Activated CD8-positive, alpha-beta T cell treated with anti-CD3 and anti-CD28 coated beads for 36 hours (primary cell): ENCODE results near the gene NAPEPLD. TPM values are rescaled to one million over a fixed set of nuclear protein-coding genes. Genes with fewer than 3 reads are reported as not detected.

ENCODE experiments used
- ATAC-seq: fragments of 200-7000 bp; cut with Tn5 transposase; one replicate; pipeline ENCODE4 v1.10.0; 2021; ENCODE audit warnings: mild to moderate bottlenecking, moderate library complexity
- CTCF ChIA-PET: fragments of 350-600 bp; sonication (Branson Sonifier 250); formaldehyde crosslinking; loops from one replicate; lab custom pipeline; 2021; ENCODE audit warnings: antibody characterized with exemption; lab: Charles Lee
- POLR2A ChIA-PET: fragments of 350-600 bp; sonication (Branson Sonifier 250); formaldehyde crosslinking; loops from one replicate; lab custom pipeline; 2021; ENCODE audit warnings: antibody characterized with exemption; lab: Charles Lee
- DNase-seq: peaks from one replicate; pipeline ENCODE4 v3.0.0-alpha.2; 2020
- H3K27ac Mint-ChIP-seq: one replicate; pipeline ENCODE4 v1.8.0; 2021; ENCODE audit warnings: mild to moderate bottlenecking, mixed read lengths
- H3K27me3 Mint-ChIP-seq: one replicate; pipeline ENCODE4 v1.8.0; 2021; ENCODE audit warnings: mixed read lengths
- H3K36me3 Mint-ChIP-seq: one replicate; pipeline ENCODE4 v1.8.0; 2021; ENCODE audit warnings: low read depth, mixed read lengths
- H3K4me1 Mint-ChIP-seq: one replicate; pipeline ENCODE4 v1.8.0; 2021; ENCODE audit warnings: low read depth, mixed read lengths
- H3K4me3 Mint-ChIP-seq: one replicate; pipeline ENCODE4 v1.8.0; 2021; ENCODE audit warnings: mild to moderate bottlenecking, moderate library complexity, mixed read lengths
- H3K9me3 Mint-ChIP-seq: one replicate; pipeline ENCODE4 v1.8.0; 2021; ENCODE audit warnings: mixed read lengths
- intact Hi-C: fragments of 100-400 bp; cut with micrococcal nuclease; formaldehyde crosslinking; loops from one replicate; pipeline ENCODE4 v1.10.0; 2022
- total RNA-seq, 2 experiments: library from RNA; stranded (reverse); gene quantifications; one replicate each; pipeline ENCODE4 v1.2.3, GENCODE V29; 2021
- TF ChIP-seq, protein P1 (sequence below): fragments of 200-600 bp; IDR thresholded peaks from one replicate; pipeline ENCODE4 v1.8.0; 2022; ENCODE audit warnings: antibody characterized with exemption, mild to moderate bottlenecking

NAPEPLD gene
- total RNA-seq, 2 experiments from 2014 or later: 5.1 to 6.3 TPM

DNA sequence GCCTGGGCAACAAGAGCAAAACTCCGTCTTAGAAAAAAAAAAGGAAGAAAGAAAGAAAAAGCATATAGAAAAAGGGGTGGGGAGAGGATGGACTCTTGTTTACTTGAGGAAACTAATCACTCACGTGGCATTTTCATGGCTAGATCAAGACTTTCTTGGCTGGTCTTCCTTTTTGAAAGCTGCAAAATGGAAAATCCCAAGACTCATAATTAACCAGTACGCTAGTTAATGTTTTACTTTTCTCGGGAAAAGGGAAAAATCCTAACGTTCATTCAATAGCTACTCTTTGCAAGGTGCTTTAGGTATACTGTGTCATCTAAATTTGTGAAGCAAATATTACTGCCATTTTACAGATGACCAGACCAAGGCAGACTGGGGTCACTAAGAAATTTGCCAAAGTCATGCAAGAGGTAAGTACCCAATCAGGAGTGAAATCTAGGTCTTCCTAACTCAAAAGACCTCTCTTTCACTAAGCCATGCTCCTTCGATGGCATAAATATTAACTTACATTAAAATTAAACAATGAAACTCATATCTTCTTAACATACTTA lies 24.4 kb downstream of the NAPEPLD start:
- DNase-seq (no peak), ATAC-seq (no peak)
- ChIA-PET CTCF (interaction anchor here (0.7 kb wide), 1 partner anchor 1530 kb away, joined by 3 read pairs; no protein-coding TSS in a partner anchor), POLR2A (no interaction called here)
- Mint-ChIP-seq H3K36me3 (peaks cover 39% of the 10 kb centered on the region), H3K4me1 (no peaks in the 10 kb centered on the region), H3K4me3 (no peak overlapping the region), H3K27ac (no peak overlapping the region), H3K9me3 (no peaks in the 10 kb centered on the region), H3K27me3 (no peaks in the 10 kb centered on the region)
- TF ChIP-seq, protein P1, sequence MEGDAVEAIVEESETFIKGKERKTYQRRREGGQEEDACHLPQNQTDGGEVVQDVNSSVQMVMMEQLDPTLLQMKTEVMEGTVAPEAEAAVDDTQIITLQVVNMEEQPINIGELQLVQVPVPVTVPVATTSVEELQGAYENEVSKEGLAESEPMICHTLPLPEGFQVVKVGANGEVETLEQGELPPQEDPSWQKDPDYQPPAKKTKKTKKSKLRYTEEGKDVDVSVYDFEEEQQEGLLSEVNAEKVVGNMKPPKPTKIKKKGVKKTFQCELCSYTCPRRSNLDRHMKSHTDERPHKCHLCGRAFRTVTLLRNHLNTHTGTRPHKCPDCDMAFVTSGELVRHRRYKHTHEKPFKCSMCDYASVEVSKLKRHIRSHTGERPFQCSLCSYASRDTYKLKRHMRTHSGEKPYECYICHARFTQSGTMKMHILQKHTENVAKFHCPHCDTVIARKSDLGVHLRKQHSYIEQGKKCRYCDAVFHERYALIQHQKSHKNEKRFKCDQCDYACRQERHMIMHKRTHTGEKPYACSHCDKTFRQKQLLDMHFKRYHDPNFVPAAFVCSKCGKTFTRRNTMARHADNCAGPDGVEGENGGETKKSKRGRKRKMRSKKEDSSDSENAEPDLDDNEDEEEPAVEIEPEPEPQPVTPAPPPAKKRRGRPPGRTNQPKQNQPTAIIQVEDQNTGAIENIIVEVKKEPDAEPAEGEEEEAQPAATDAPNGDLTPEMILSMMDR: no peak
- intact Hi-C loops: no loop called here

DNA sequence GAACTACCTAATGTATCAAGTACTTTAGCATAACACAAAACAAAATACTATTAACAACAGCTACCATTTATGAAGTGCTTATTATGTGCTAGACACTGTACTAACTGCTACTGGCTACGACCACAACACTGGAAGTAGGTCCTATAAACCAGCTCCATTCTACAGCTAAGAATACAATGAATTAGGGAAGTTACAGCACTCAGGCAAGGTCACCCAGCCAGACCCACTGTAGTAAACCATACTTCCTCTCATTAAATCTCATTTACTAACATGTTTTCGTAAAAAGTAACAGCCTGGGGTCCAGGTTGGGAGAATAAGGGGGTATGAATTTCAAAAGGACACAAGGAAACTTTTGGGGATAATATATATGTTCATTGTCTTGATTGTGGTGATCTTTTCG lies 25.4 kb downstream of the NAPEPLD start:
- CTCF ChIA-PET: no interaction called here

GRCh38 chr7:103121641-103122040 lies 27.3 kb downstream of the NAPEPLD start:
- TF ChIP-seq, protein P1: no peak
- Mint-ChIP-seq H3K27me3 (no peaks in the 10 kb centered on the region), H3K27ac (no peak overlapping the region), H3K9me3 (no peaks in the 10 kb centered on the region), H3K4me1 (no peaks in the 10 kb centered on the region), H3K36me3 (peaks cover 26% of the 10 kb centered on the region), H3K4me3 (no peak overlapping the region)
- DNase-seq (no peak), ATAC-seq (no peak)
- intact Hi-C loops: no loop called here
- POLR2A ChIA-PET: interaction anchor here (1.3 kb wide), 1 partner anchor 17 kb away, joined by 3 read pairs; no protein-coding TSS in a partner anchor
- CTCF ChIA-PET: interaction anchor here (2.0 kb wide), 1 partner anchor 9 kb away, joined by 6 read pairs; no protein-coding TSS in a partner anchor

More for the DNA sequence above, 25.4 kb downstream of the NAPEPLD start:
- H3K4me3 Mint-ChIP-seq: no peak overlapping the region
- intact Hi-C loops: no loop called here
- ATAC-seq: no peak
- DNase-seq: no peak
- no peaks in the 10 kb centered on the region for H3K27me3 Mint-ChIP-seq
- no peak overlapping the region for H3K27ac Mint-ChIP-seq
- TF ChIP-seq, protein P1: no peak
- no peaks in the 10 kb centered on the region for H3K9me3 Mint-ChIP-seq
- H3K36me3 Mint-ChIP-seq: peaks cover 41% of the 10 kb centered on the region
- no peaks in the 10 kb centered on the region for H3K4me1 Mint-ChIP-seq
- POLR2A ChIA-PET: no interaction called here

DNA sequence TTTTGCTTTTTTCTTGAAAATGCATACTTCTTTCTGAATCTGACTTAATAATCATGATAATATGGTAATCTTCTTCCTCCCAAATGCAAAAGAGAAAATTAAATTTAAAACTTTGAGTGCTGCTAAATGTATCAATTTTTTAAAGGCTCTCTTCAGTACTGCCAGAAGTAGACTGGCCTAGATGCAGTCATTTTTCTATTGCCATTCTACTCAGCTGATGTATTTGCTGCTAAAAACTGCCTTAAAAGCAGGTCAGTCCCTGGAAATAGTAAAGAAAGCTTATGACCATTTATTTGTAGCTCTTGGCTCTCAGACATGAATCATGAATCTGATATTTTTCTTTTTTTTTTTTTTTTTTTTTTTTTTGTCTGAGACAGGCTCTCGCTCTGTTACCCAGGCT lies 28.5 kb downstream of the NAPEPLD start:
- Mint-ChIP-seq H3K4me3 (no peak overlapping the region), H3K9me3 (no peaks in the 10 kb centered on the region), H3K27me3 (no peaks in the 10 kb centered on the region), H3K27ac (no peak overlapping the region), H3K4me1 (no peaks in the 10 kb centered on the region), H3K36me3 (peaks cover 19% of the 10 kb centered on the region)
- ChIA-PET CTCF (interaction anchor here (1.7 to 2.0 kb wide), 2 partner anchors 10 to 58 kb away, joined by 5 to 6 read pairs; no protein-coding TSS in a partner anchor), POLR2A (no interaction called here)
- no peak for DNase-seq
- intact Hi-C loops: no loop called here
- no peak for ATAC-seq
- TF ChIP-seq, protein P1: no peak

GRCh38 chr7:103119791-103120291 lies 29.1 kb downstream of the NAPEPLD start:
- Mint-ChIP-seq H3K4me3 (no peak overlapping the region), H3K9me3 (no peaks in the 10 kb centered on the region), H3K36me3 (peaks cover 19% of the 10 kb centered on the region), H3K27ac (no peak overlapping the region), H3K4me1 (no peaks in the 10 kb centered on the region), H3K27me3 (no peaks in the 10 kb centered on the region)
- ATAC-seq: no peak
- intact Hi-C loops: no loop called here
- ChIA-PET POLR2A (no interaction called here), CTCF (interaction anchor here (1.7 to 2.0 kb wide), 2 partner anchors 11 to 58 kb away, joined by 5 to 6 read pairs; no protein-coding TSS in a partner anchor)
- no peak for DNase-seq
- TF ChIP-seq, protein P1: no peak
